GM12878 (cell line): ENCODE data around the gene CWF19L2. TPM values are rescaled to one million over a fixed set of nuclear protein-coding genes. Genes with fewer than 3 reads are reported as not detected.

Experiments
- ATAC-seq: fragments of 200-7000 bp; cut with Tn5 transposase; 3 replicates; pipeline ENCODE4 v1.9.1; 2020; ENCODE audit warnings: mild to moderate bottlenecking, moderate library complexity
- BruUV-seq: library from RNA; stranded (reverse); fragments of 400-500 nt; replicated peaks from 2 replicates; lab custom pipeline; 2021; lab: Mats Ljungman, UMichigan
- CTCF ChIA-PET: fragments of 300-600 bp; sonication (Branson Sonifier 250); formaldehyde crosslinking; extraction: SDS; loops from one replicate; lab custom pipeline; 2021; ENCODE audit warnings: inconsistent platforms; lab: Yijun Ruan, JAX
- POLR2A ChIA-PET: fragments of 350-600 bp; formaldehyde crosslinking; extraction: SDS; loops from one replicate; lab custom pipeline; 2021; ENCODE audit warnings: inconsistent platforms; lab: Charles Lee
- RAD21 ChIA-PET: fragments of 300-600 bp; sonication (Branson Sonifier 250); formaldehyde crosslinking; loops from one replicate; lab custom pipeline; 2023; ENCODE audit warnings: antibody characterized with exemption; ENCODE audit not compliant: unreplicated experiment; lab: Charles Lee
- SMC1A ChIA-PET: fragments of 300-600 bp; sonication (Branson Sonifier 250); formaldehyde crosslinking; loops from one replicate; lab custom pipeline; 2023; ENCODE audit not compliant: unreplicated experiment, uncharacterized antibody; lab: Charles Lee
- DNase-seq: peaks from one replicate; pipeline ENCODE4 v3.0.0-alpha.2; 2011; ENCODE audit warnings: low read depth, low spot score
- FAIRE-seq: peaks from 3 replicates; lab custom pipeline; 2011; peaks lifted over from hg19 to GRCh38; lab: Jason Lieb, UNC
- H2AFZ ChIP-seq: 2 replicates; pipeline ENCODE4 v1.6.0; 2011; ENCODE audit warnings: low read depth, low read length, control low read depth; ENCODE audit not compliant: control insufficient read depth
- H3K27ac ChIP-seq: 2 replicates; pipeline ENCODE4 v1.5.1; 2011; ENCODE audit warnings: control low read depth; ENCODE audit not compliant: control insufficient read depth, insufficient read depth
- H3K27me3 ChIP-seq, 2 experiments: replicated peaks in 1 of 2; 2 replicates each; pipeline versions ENCODE4 v1.6.0 to v1.6.1; 2011; ENCODE audit warnings: low read length in 1 of 2; ENCODE audit not compliant: control insufficient read depth in 2 of 2, insufficient read depth in 2 of 2
- H3K36me3 ChIP-seq, 2 experiments: 2 replicates each; pipeline ENCODE4 v1.5.1; 2011; ENCODE audit warnings: low read length in 1 of 2; ENCODE audit not compliant: control insufficient read depth in 2 of 2, insufficient read depth in 2 of 2
- H3K4me1 ChIP-seq: 2 replicates; pipeline ENCODE4 v1.6.1; 2011; ENCODE audit warnings: mild to moderate bottlenecking, low read length, moderate library complexity, mixed read lengths; ENCODE audit not compliant: control insufficient read depth, insufficient read depth
- H3K4me2 ChIP-seq: 2 replicates; pipeline ENCODE4 v1.6.0; 2011; ENCODE audit warnings: control low read depth; ENCODE audit not compliant: control insufficient read depth, insufficient read depth
- H3K4me3 ChIP-seq: fragments of 200-600 bp; sonication (generic); 2 replicates; pipeline ENCODE4 v1.5.1; 2016
- H3K79me2 ChIP-seq: 2 replicates; pipeline ENCODE4 v1.6.0; 2011; ENCODE audit warnings: low read length; ENCODE audit not compliant: control insufficient read depth, insufficient read depth
- H3K9ac ChIP-seq: 2 replicates; pipeline ENCODE4 v1.8.0; 2011; ENCODE audit warnings: low read length, control low read depth, mixed read lengths; ENCODE audit not compliant: control insufficient read depth, insufficient read depth
- H3K9me3 ChIP-seq: replicated peaks from 3 replicates; pipeline ENCODE4 v1.5.1; 2011; ENCODE audit warnings: mild to moderate bottlenecking, low read length; ENCODE audit not compliant: control insufficient read depth, insufficient read depth
- H4K20me1 ChIP-seq: 2 replicates; pipeline ENCODE4 v1.6.0; 2011; ENCODE audit not compliant: control insufficient read depth, insufficient read depth
- EGR1 ChIP-seq, 2 experiments: IDR thresholded peaks; 1 replicate in 1 of 2; 2 replicates in 1 of 2; pipeline ENCODE4 v1.6.1; 2011 to 2012; ENCODE audit warnings: low read depth in 2 of 2, low read length in 2 of 2, borderline replicate concordance in 1 of 2, mild to moderate bottlenecking in 1 of 2, moderate library complexity in 1 of 2
- IRF4 ChIP-seq: IDR thresholded peaks from 2 replicates; pipeline ENCODE4 v1.6.1; 2011; ENCODE audit warnings: low read depth, low read length
- MTA3 ChIP-seq: IDR thresholded peaks from 2 replicates; pipeline ENCODE4 v1.6.1; 2012; ENCODE audit warnings: low read length, inconsistent platforms, borderline replicate concordance
- MXI1 ChIP-seq: fragments of 150-350 bp; IDR thresholded peaks from 2 replicates; pipeline ENCODE4 v1.6.1; 2011; ENCODE audit warnings: low read depth, mild to moderate bottlenecking, inconsistent platforms, low read length, improper control_type of control experiment
- NFYA ChIP-seq: IDR thresholded peaks from 2 replicates; pipeline ENCODE4 v1.6.1; 2011; ENCODE audit warnings: low read depth, mild to moderate bottlenecking, low read length, improper control_type of control experiment, borderline replicate concordance
- PAX8 ChIP-seq: fragments of 450-650 bp; IDR thresholded peaks from 2 replicates; pipeline ENCODE4 v1.6.1; 2017; ENCODE audit warnings: mild to moderate bottlenecking, moderate library complexity
- POLR2AphosphoS5 ChIP-seq: IDR thresholded peaks from 2 replicates; pipeline ENCODE4 v1.6.1; 2011; ENCODE audit warnings: mild to moderate bottlenecking, low read length, inconsistent platforms
- SMAD5 ChIP-seq: IDR thresholded peaks from 2 replicates; pipeline ENCODE4 v1.6.1; 2016; ENCODE audit warnings: antibody characterized with exemption, low read depth
- SPI1 ChIP-seq: IDR thresholded peaks from 2 replicates; pipeline ENCODE4 v1.6.1; 2011; ENCODE audit warnings: low read depth, mild to moderate bottlenecking, low read length, moderate library complexity, borderline replicate concordance; ENCODE audit not compliant: insufficient read depth
- SRF ChIP-seq, 2 experiments: IDR thresholded peaks; 2 replicates each; pipeline ENCODE4 v1.6.1; 2011; ENCODE audit warnings: low read depth in 2 of 2, low read length in 2 of 2, mild to moderate bottlenecking in 1 of 2, moderate library complexity in 1 of 2
- ZNF622 ChIP-seq: fragments of 450-650 bp; IDR thresholded peaks from 2 replicates; pipeline ENCODE4 v1.6.1; 2017; ENCODE audit warnings: mild to moderate bottlenecking, inconsistent platforms
- WGBS: methylation state at CpG from one replicate; pipeline ENCODE4 v1.1.6; 2016; ENCODE audit warnings: low lambda C conversion rate; ENCODE audit not compliant: insufficient replicate concordance, insufficient coverage; ENCODE audit errors: missing lambda C conversion rate; 5-methylcytosine and 5-hydroxymethylcytosine counted together
- in situ Hi-C: fragments of 300-500 bp; cut with MboI; formaldehyde crosslinking; loops from 9 replicates; pipeline ENCODE4 v1.14.3; 2018; ENCODE audit warnings: mixed read lengths
- intact Hi-C: fragments of 100-400 bp; cut with micrococcal nuclease; formaldehyde crosslinking; loops from one replicate; pipeline ENCODE4 v1.14.2; 2022; ENCODE audit not compliant: unreplicated experiment
- polyA plus RNA-seq, 11 experiments: library from polyadenylated mRNA; depleted of rRNA in 4 of 11; unstranded in 6 of 11; stranded (reverse) in 5 of 11; fragments of >200 nt; fragmentation: Nextera tagmentation in 4 of 11; fragmentation: Illumina TruSeq in 1 of 11; extraction: Ambion mirVana in 4 of 11; extraction: Trizol in 1 of 11; gene quantifications; 1 replicate in 1 of 11; 2 replicates in 10 of 11; pipeline versions ENCODE4 v1.2.1 to v1.2.3, GENCODE V29; 2011 to 2016; ENCODE audit warnings: inconsistent platforms in 2 of 11, missing spikeins in 2 of 11, low read depth in 1 of 11
- total RNA-seq, 4 experiments: library from RNA; depleted of rRNA in 3 of 4; stranded (reverse); fragments of >200 nt in 3 of 4; fragmentation: Illumina TruSeq in 1 of 4; extraction: Trizol in 1 of 4; gene quantifications; 2 replicates each; pipeline versions ENCODE4 v1.2.1 to v1.2.3, GENCODE V29; 2013 to 2021
- TF ChIP-seq, protein P1 (sequence below): fragments of 450-650 bp; IDR thresholded peaks from 2 replicates; pipeline ENCODE4 v1.6.1; 2017; ENCODE audit warnings: antibody characterized with exemption, mild to moderate bottlenecking, moderate library complexity
- TF ChIP-seq, protein P2 (sequence below): fragments of 450-650 bp; IDR thresholded peaks from 2 replicates; pipeline ENCODE4 v1.6.1; 2016; ENCODE audit warnings: mild to moderate bottlenecking, moderate library complexity, borderline replicate concordance

Gene CWF19L2
- total and polyA plus RNA-seq, 10 of the 15 experiments (the other 5 are each of a cell fraction or from before 2014, with no cell fraction given): 4.5 to 18.8 (median 7.2) TPM

GRCh38 chr11:107372439-107372838, 85.2 kb downstream of the CWF19L2 start:
- ChIA-PET RAD21 (no interaction called here), CTCF (no interaction called here), POLR2A (no interaction called here), SMC1A (no interaction called here)
- DNase-seq (no peak), FAIRE-seq (no peak), ATAC-seq (no peak)
- no peaks in the 10 kb centered on the region for H3K27me3 ChIP-seq
- no peak overlapping the region for H3K4me2 ChIP-seq
- in situ Hi-C loops: no loop called here
- no peak overlapping the region for H3K9ac ChIP-seq
- no peaks in the 10 kb centered on the region for H4K20me1 ChIP-seq
- H3K27ac ChIP-seq: no peak overlapping the region
- WGBS: 100% methylated on average over 7 of the region's 7 CpGs
- no peak overlapping the region for H3K4me3 ChIP-seq
- BruUV-seq: no TSS peak
- no peaks in the 10 kb centered on the region for H3K79me2 ChIP-seq
- no peaks in the 10 kb centered on the region for H3K9me3 ChIP-seq
- no peak overlapping the region for H2AFZ ChIP-seq
- no peaks in the 10 kb centered on the region for H3K36me3 ChIP-seq
- H3K4me1 ChIP-seq: no peaks in the 10 kb centered on the region
- TF ChIP-seq SPI1 (no peak), ZNF622 (no peak), IRF4 (no peak), EGR1 (IDR thresholded peaks at IDR 0.05; ENCODE audit: borderline replicate concordance in 1 of 2, low read depth in 2 of 2, low read length in 2 of 2) (no peak), NFYA (no peak), POLR2AphosphoS5 (no peak), SMAD5 (no peak), PAX8 (no peak), SRF (IDR thresholded peaks at IDR 0.05; ENCODE audit: low read depth in 2 of 2, low read length in 2 of 2) (no peak), MXI1 (no peak), MTA3 (no peak)
- TF ChIP-seq, protein P1, sequence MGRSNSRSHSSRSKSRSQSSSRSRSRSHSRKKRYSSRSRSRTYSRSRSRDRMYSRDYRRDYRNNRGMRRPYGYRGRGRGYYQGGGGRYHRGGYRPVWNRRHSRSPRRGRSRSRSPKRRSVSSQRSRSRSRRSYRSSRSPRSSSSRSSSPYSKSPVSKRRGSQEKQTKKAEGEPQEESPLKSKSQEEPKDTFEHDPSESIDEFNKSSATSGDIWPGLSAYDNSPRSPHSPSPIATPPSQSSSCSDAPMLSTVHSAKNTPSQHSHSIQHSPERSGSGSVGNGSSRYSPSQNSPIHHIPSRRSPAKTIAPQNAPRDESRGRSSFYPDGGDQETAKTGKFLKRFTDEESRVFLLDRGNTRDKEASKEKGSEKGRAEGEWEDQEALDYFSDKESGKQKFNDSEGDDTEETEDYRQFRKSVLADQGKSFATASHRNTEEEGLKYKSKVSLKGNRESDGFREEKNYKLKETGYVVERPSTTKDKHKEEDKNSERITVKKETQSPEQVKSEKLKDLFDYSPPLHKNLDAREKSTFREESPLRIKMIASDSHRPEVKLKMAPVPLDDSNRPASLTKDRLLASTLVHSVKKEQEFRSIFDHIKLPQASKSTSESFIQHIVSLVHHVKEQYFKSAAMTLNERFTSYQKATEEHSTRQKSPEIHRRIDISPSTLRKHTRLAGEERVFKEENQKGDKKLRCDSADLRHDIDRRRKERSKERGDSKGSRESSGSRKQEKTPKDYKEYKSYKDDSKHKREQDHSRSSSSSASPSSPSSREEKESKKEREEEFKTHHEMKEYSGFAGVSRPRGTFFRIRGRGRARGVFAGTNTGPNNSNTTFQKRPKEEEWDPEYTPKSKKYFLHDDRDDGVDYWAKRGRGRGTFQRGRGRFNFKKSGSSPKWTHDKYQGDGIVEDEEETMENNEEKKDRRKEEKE: no peak
- TF ChIP-seq, protein P2, sequence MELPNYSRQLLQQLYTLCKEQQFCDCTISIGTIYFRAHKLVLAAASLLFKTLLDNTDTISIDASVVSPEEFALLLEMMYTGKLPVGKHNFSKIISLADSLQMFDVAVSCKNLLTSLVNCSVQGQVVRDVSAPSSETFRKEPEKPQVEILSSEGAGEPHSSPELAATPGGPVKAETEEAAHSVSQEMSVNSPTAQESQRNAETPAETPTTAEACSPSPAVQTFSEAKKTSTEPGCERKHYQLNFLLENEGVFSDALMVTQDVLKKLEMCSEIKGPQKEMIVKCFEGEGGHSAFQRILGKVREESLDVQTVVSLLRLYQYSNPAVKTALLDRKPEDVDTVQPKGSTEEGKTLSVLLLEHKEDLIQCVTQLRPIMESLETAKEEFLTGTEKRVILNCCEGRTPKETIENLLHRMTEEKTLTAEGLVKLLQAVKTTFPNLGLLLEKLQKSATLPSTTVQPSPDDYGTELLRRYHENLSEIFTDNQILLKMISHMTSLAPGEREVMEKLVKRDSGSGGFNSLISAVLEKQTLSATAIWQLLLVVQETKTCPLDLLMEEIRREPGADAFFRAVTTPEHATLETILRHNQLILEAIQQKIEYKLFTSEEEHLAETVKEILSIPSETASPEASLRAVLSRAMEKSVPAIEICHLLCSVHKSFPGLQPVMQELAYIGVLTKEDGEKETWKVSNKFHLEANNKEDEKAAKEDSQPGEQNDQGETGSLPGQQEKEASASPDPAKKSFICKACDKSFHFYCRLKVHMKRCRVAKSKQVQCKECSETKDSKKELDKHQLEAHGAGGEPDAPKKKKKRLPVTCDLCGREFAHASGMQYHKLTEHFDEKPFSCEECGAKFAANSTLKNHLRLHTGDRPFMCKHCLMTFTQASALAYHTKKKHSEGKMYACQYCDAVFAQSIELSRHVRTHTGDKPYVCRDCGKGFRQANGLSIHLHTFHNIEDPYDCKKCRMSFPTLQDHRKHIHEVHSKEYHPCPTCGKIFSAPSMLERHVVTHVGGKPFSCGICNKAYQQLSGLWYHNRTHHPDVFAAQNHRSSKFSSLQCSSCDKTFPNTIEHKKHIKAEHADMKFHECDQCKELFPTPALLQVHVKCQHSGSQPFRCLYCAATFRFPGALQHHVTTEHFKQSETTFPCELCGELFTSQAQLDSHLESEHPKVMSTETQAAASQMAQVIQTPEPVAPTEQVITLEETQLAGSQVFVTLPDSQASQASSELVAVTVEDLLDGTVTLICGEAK: no peak
- intact Hi-C loops: no loop called here
